ENCODE data around the gene PER2. TPM values are rescaled to one million over a fixed set of nuclear protein-coding genes. Genes with fewer than 3 reads are reported as not detected.

PER2 gene
- total and polyA plus RNA-seq, 10 of the 15 experiments (the other 5 are each of a cell fraction or from before 2014, with no cell fraction given) = 1.5 to 15.1 (median 4.6) TPM

- CTCF ChIA-PET = interaction anchor here (0.6 to 5.0 kb wide), 5 partner anchors 11 to 81 kb away, joined by 3 to 27 read pairs (median 4); no protein-coding TSS in a partner anchor
- Histone ChIP-seq H3K9ac (ENCODE audit: control insufficient read depth, insufficient read depth, low read length) (no peak overlapping the region), H3K4me3 (no peak overlapping the region), H3K36me3 (ENCODE audit: control insufficient read depth in 2 of 2, insufficient read depth in 2 of 2, low read length in 1 of 2) (no peaks in the 10 kb centered on the region), H3K27me3 (replicated peaks in 1 of 2; ENCODE audit: control insufficient read depth in 2 of 2, insufficient read depth in 2 of 2, low read length in 1 of 2) (no peaks in the 10 kb centered on the region), H2AFZ (ENCODE audit: control insufficient read depth, low read depth, low read length) (peak overlapping the region; percentile 90; the same call in 1 of the 2 replicates), H3K27ac (ENCODE audit: control insufficient read depth, insufficient read depth) (no peak overlapping the region), H3K9me3 (replicated peaks; ENCODE audit: control insufficient read depth, insufficient read depth, low read length) (no peaks in the 10 kb centered on the region), H4K20me1 (ENCODE audit: control insufficient read depth, insufficient read depth) (no peaks in the 10 kb centered on the region), H3K4me2 (ENCODE audit: control insufficient read depth, insufficient read depth) (peak overlapping the region; percentile 95; the same call in 1 of the 2 replicates), H3K4me1 (ENCODE audit: control insufficient read depth, insufficient read depth, low read length) (peaks cover 15% of the 10 kb centered on the region), H3K79me2 (ENCODE audit: control insufficient read depth, insufficient read depth, low read length) (peaks cover 20% of the 10 kb centered on the region)
- WGBS (ENCODE audit: insufficient coverage, insufficient replicate concordance, low lambda C conversion rate, missing lambda C conversion rate) = 12% methylated on average over 8 of the region's 8 CpGs
- FAIRE-seq (no peak), DNase-seq (ENCODE audit: low read depth, low spot score) (no peak), ATAC-seq (no peak)
- in situ Hi-C loops (cut with MboI) = no loop called here
- intact Hi-C loops (cut with micrococcal nuclease; ENCODE audit: unreplicated experiment) = no loop called here
- SMC1A ChIA-PET (ENCODE audit: uncharacterized antibody, unreplicated experiment) = interaction anchor here (0.7 kb wide), 1 partner anchor 142 kb away, joined by 3 read pairs; no protein-coding TSS in a partner anchor
- RAD21 ChIA-PET (ENCODE audit: unreplicated experiment) = interaction anchor here (0.7 kb wide), 1 partner anchor 304 kb away, joined by 4 read pairs; no protein-coding TSS in a partner anchor
- BruUV-seq (replicated peaks) = no TSS peak
- POLR2A ChIA-PET = interaction anchor here (0.6 to 1.0 kb wide), 2 partner anchors 32 to 89 kb away, joined by 3 to 8 read pairs; no protein-coding TSS in a partner anchor
- TF ChIP-seq BHLHE40 (IDR thresholded peaks at IDR 0.05; ENCODE audit: borderline replicate concordance in 1 of 2, low read depth in 2 of 2, low read length in 1 of 2) = 0 out of 4 replicates have a peak, but pooled peaks of 1 of the 2 experiments have one; percentile 3
- no peak for TF ChIP-seq TARDBP (IDR thresholded peaks at IDR 0.05; ENCODE audit: borderline replicate concordance)
- TF ChIP-seq ZBTB40 (IDR thresholded peaks at IDR 0.05; ENCODE audit: borderline replicate concordance) = no peak
- TF ChIP-seq NBN (IDR thresholded peaks at IDR 0.05) = 0 out of 2 replicates have a peak, but pooled peaks have one; percentile 42
- TF ChIP-seq HDGF (IDR thresholded peaks at IDR 0.05) = peak; percentile 80
- peak; percentile 26; the same call in 1 of the 2 replicates for TF ChIP-seq ATF7 (IDR thresholded peaks at IDR 0.05; ENCODE audit: low read depth)
- no peak for TF ChIP-seq ZNF384 (IDR thresholded peaks at IDR 0.05; ENCODE audit: borderline replicate concordance, low read depth, low read length)
- TF ChIP-seq, protein P1, sequence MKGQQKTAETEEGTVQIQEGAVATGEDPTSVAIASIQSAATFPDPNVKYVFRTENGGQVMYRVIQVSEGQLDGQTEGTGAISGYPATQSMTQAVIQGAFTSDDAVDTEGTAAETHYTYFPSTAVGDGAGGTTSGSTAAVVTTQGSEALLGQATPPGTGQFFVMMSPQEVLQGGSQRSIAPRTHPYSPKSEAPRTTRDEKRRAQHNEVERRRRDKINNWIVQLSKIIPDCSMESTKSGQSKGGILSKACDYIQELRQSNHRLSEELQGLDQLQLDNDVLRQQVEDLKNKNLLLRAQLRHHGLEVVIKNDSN (IDR thresholded peaks at IDR 0.05; ENCODE audit: borderline replicate concordance, extremely low read length, insufficient read depth, low read depth, low read length) = no peak
- TF ChIP-seq, protein P2, sequence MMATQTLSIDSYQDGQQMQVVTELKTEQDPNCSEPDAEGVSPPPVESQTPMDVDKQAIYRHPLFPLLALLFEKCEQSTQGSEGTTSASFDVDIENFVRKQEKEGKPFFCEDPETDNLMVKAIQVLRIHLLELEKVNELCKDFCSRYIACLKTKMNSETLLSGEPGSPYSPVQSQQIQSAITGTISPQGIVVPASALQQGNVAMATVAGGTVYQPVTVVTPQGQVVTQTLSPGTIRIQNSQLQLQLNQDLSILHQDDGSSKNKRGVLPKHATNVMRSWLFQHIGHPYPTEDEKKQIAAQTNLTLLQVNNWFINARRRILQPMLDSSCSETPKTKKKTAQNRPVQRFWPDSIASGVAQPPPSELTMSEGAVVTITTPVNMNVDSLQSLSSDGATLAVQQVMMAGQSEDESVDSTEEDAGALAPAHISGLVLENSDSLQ (IDR thresholded peaks at IDR 0.05) = peak; percentile 71
- peak; percentile 30; the same call in 1 of the 2 replicates for TF ChIP-seq RAD51 (IDR thresholded peaks at IDR 0.05)
- no peak for TF ChIP-seq FOXM1 (IDR thresholded peaks at IDR 0.05; ENCODE audit: low read depth, low read length)
- no peak for TF ChIP-seq DPF2 (IDR thresholded peaks at IDR 0.05)
- TF ChIP-seq IKZF1 (conservative IDR thresholded peaks at IDR 0.05) = no peak
- TF ChIP-seq MEF2B (IDR thresholded peaks at IDR 0.05; ENCODE audit: partially characterized antibody, poor library complexity, severe bottlenecking) = peak; percentile 65
- TF ChIP-seq RFX5 (IDR thresholded peaks at IDR 0.05; ENCODE audit: low read depth, low read length) = no peak
- TF ChIP-seq, protein P3, sequence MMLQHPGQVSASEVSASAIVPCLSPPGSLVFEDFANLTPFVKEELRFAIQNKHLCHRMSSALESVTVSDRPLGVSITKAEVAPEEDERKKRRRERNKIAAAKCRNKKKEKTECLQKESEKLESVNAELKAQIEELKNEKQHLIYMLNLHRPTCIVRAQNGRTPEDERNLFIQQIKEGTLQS (IDR thresholded peaks at IDR 0.05; ENCODE audit: borderline replicate concordance, extremely low read depth, low read depth, low read length) = no peak
- TF ChIP-seq CBX3 (IDR thresholded peaks at IDR 0.05; ENCODE audit: borderline replicate concordance, low read depth) = no peak
Observed at GRCh38 chr2:238290091-238290509, 1.7 kb upstream of the PER2 start.

All from GM12878 (cell line).